ENCODE results near the gene PCDH1. TPM values are rescaled to one million over a fixed set of nuclear protein-coding genes. Genes with fewer than 3 reads are reported as not detected.

Gene PCDH1
- total RNA-seq, 1 donor from 2014 or later: 9.9 TPM

DNA sequence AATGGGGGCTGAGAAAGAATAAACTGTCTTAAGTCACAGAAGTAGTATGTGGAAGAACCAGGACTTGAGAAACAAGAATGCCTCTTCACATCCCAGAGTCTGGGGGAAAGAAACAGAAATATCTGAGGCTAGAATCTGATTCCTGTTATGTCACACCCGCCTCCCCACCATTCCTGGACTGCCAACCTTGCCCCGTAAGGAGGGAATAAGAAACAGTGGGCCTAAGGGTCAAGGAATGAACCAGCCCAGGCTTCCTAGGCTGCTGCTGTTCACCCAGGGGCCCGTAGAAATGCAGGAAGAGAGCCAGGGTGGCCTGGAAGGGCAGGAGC lies 4.3 kb downstream of the PCDH1 start:
- DNase-seq (ENCODE audit: low spot score): no peak

DNA sequence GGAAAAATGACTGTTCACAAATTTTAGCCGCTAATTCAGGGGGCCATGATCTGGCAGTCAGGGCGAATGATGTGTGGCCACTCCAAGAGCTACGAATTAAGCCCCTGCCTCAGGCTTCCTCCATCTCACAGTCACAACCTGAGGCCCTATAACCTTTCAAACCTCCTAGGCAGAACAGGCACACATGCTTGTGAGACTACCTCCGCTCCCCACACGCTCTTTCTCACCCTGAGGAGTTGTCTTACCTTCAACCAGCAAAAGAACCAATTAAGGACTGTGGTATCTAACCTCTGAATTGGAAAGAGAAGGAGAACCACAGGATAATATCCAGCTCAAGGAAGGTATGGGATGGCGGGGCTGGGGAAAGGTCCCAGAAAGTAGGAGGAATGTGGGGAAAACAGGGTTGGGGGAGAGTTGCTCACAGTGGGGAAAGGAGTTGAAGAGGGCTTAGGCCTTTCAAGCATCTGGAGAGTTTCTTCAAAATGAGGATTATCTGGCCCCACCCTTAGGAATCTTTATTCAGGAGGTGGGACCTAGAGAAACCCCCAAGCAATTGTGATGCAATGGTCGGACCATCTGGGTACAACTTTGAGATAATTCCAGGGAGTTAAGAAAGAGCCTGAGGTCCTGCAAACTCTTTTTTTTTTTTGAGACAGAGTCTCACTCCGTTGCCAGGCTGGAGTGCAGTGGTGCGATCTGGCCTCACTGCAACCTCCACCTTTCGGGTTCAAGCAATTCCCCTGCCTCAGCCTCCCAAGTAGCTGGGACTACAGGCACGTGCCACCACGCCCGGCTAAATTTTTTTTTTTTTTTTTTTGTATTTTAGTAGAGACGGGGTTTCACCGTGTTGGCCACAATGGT lies 5.5 kb downstream of the PCDH1 start:
- DNase-seq (ENCODE audit: low spot score): no peak

DNA sequence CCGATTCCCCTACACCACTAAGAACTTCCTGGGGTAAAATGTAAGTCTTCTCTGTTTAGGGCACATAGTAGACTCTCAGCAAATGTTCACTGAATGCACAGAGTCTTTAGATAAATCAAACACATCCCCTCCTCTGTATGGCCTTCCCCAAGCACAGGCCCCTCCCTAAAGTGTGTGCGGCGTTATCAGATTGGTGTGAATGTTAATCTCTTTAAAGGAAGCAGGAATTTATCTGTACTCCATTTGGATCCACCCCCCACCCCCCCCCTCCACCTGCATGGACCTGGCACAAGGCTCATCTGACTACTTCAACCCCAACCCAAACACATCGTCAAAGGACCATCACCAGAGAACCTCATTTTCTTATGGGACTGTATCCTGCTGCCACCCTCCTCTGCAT lies 6.3 kb downstream of the PCDH1 start:
- no peak for DNase-seq (ENCODE audit: low spot score)

DNA sequence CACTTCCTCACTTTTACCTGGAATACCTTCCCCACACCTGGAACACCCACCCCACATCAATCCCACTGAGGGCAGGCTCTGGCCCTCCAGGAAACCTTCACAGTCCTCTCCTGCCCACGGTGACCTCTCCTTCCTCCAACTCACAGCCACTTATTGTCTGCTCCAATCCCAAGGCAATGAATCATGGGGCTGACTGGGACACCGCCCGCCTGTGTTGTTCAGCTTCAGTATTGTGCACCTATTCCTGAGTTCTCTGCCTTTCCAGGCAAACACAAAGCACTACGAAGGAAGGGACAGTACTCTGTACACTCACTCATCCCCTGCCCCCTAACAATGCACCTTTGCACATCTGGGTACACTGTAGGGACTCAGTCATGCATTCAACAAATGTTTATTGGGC lies 7.3 kb downstream of the PCDH1 start:
- no peak for DNase-seq (ENCODE audit: low spot score)

DNA sequence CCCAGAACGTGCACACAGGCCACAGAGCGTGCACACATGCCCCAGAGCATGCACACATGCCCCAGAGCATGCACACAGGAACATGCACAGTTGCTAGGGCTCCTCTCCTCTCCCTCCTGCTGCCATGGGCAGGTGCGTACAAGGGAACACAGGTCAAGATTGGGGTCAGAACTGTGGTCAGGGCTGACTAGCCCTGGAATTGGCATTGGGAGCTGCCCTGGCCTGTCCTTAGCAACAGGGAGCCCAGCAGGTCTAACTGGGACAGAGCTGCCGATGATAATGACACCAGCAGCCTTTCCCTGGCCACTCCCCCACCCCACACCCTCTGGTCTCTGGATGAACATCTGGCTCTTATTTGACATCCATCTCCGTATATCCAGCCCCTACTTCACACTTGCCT lies 8.0 kb downstream of the PCDH1 start:
- DNase-seq (ENCODE audit: low spot score): no peak

DNA sequence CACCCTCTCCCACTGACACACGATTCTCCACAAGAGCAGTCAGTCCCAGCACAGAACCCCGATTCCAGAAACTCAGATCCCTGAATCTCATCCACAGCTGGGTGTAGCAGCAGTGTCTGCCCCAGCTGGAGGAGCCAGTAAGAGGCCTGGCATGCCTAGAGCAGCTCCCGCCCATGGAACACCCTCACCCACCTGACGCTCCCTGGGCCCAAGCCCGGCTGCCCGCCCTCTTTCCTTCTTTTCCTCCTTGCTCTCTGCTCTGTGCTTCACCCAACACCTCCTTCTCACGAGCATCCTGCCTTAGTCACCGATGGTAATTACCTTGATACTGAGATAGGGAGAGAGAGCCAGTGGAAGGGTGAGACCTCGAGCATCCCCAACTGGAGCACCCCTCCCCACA lies 8.7 kb downstream of the PCDH1 start:
- DNase-seq (ENCODE audit: low spot score): no peak

DNA sequence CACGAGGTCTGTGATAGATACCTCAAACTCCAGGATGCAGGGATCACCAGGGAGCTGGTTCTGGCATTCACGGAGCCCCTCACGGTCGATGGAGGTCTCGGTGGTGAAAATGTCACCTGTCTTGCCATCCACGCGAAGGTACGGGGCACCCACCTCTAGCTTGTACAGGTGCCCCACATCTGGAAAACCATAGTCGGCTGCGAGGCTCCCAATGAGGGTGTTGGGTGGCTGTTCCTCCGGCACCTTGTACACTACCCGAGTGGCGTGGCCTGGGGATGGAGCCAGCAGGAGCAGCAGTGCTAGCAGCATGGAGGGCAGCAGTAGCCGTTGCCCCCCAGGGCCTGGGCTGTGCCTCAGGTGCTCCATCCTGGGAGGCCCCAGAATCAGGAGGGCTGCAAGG lies 9.2 kb downstream of the PCDH1 start:
- DNase-seq (ENCODE audit: low spot score): no peak

DNA sequence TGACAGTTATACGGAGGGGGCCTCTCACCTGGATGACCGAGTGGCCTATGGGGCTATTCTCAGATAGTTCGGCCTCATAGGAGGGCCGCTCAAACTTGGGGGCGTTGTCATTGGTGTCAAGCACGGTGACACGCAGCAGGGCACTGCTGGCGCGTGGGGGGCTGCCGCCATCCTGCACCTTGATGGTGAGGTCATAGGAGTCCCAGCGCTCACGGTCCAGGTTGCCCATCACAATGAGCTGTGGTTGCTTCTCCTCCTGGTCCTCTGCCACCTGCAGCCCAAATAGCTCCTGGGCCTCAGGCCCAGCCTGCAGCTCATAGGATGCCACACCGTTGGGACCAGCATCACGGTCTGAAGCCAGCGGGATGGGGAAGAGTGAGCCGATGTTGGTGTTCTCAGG lies 9.7 kb downstream of the PCDH1 start:
- DNase-seq (ENCODE audit: low spot score): no peak

DNA sequence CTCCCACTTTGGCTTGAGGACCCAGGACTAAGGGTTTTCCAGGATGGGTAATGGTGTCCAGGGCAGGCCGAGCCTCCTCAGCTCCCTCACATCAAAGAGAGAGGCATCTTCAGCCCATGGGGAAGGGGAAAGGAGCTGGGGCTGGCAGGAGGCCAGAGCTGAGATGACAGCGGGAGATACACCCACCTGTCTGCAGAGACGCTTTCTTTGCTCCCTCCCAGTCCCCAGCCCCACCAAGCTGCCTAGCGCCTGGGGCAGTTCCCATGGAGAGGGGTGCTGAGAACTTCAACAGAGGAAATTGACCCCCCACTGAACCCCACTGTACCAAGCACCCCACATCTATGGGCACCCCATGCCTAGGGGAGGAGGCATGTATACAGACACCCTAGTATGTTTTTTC lies 10.6 kb downstream of the PCDH1 start:
- DNase-seq (ENCODE audit: low spot score): no peak

DNA sequence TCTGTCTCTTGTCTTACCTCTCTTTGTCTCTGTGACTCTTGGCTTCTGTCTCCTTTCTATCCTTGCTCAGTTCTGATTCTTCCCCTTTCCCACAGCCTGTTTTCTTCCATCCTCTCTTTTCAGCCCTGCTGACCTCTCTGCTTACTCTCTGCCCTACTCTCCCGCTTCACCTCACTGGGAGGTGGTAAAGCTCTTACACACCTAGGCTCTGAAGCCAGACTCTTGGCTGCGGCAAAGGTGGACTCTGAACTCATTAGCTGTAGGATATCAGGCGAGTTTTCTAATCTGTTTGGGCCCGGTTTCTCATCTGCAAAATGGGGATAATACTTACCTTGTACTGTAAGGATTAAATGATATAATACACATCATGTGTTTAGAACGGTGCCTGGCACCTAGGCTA lies 11.1 kb downstream of the PCDH1 start:
- no peak for DNase-seq (ENCODE audit: low spot score)

DNA sequence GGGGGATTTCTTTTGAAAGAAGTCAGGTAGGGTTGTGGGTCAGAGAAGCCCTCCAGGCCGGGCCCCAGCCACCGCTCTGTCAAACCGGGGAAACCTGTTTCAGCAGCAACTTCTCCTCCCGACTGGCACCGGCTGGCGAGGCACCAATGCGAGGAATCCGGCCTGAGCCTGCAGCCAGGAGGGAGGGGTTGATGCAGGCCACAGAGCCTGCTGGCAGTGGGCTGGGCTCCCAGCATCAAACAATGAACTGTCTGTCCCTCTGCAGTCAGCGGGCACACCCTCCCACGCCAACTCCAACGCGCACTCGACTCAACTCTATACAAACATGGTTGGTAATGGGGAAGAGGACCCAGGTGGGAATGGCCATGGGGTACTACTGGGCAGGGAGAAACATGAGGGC lies 12.1 kb downstream of the PCDH1 start:
- DNase-seq (ENCODE audit: low spot score): peak; percentile 65

DNA sequence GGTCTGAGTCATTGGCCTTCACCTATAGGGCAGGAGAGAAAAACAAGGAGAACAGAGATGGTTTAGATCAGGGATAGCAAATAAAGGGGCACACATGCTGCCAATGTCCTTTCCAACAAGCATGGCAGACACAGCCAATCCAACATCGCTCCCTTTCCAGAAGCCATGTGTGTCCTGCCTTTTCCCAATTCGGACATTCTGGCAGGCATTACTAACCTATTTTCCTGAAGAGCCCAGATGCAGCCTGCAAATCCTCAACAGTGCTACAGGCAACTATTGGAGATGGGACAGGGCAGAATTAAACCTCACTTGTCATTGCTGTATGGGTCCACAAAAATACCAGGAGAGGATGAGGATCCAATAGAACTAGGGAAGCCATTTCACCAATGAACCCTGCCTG lies 12.8 kb downstream of the PCDH1 start:
- no peak for DNase-seq (ENCODE audit: low spot score)

DNA sequence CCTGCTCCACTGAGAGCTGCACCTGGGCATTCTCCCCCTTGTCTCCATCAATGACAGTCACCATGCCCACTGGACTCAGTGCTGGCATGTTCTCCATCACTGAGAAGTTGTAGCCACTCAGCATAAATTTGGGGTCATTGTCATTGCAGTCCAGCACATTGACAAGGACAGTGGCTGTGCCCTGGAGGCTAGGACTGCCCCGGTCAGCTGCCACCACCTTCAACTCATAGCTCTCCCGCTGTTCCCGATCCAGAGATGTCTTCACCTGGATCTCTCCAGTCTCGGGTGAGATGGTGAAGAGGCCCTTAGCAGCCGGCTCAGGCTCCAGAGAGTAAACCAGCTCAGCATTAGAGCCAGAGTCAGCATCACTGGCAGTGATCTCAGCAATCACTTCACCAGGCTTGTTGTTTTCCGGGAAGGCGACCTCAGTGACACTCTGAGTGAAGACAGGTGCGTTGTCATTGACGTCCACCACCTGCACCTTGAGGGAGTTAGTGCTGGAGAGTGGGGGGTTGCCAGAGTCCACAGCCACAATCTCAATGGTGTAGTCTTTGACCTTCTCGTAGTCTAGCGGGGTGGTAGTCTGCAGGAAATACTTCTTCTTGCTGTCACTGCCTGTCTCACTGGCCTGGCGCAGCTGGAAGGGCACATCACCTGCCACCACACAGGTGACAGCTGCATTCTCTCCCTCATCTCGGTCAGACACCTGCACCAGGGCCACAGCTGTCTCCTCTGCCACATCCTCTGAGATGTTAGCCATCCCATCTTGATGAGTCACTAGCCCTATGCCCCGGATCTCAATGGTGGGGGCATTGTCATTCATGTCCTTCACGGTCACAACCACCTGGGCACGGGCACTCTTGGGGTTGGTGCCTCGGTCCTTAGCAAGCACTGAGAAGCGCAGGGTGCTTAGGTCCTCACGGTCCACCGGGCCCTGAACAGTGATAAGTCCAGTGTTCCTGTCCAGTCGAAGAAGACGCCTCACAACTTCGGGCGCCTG lies 13.5 kb downstream of the PCDH1 start:
- no peak for DNase-seq (ENCODE audit: low spot score)

DNA sequence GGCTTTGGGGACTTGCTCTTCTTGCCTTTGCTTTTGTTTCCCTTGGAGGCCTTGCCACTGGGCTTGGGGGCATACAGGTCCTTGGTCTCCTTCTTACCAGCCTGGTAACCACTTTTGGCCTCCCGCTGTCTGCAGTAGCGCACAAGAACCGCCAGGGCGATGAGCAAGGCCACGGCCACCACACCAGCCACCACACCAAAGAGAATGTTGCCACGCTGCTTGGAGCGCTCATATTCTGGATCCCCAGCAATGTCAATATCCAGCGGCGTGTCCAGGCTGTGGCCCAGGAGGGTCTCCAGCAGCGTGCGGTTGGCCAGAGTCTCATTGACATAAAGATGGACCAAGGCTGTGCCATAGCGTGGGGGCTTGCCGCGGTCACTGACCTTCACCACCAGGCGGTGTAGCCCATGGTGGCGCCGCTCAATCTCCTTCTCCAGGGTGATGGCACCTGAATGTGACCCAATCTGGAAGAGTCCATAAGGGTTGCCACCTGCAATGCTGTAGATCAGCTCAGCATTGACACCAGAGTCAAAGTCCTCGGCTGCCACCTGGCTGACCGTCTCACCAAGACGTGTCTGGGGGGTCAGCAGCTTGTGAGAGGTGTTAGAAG lies 14.5 kb downstream of the PCDH1 start:
- DNase-seq (ENCODE audit: low spot score): no peak

DNA sequence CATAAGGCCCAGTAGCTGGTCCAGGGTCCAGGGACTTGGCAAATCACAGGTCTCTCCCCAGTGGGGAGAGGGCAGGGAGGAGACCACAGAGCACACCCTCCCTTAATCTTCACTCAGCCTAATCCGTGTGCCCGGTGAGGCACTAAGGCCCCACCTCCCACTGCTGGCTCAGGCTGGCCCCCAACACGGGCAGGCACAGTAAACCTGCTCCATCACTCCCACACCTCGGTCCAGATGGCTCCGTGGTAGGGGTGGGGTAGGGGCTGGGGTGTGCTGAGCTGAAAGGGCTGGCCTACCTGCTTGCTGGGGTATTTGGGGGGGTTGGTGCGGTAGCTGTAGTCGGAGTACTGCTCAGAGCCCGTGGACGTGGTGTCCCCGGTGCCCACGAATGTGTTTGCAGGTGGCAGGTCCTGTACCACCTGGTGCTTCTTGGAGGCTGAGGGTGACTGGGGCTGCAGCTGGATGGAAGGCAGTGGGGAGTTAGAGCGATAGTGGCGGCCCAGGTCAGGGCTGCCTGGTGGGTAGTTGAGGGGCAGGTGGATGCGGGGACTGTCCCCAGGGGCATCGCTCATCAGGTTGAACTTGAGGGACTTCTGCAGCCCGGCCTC lies 15.2 kb downstream of the PCDH1 start:
- no peak for DNase-seq (ENCODE audit: low spot score)

DNA sequence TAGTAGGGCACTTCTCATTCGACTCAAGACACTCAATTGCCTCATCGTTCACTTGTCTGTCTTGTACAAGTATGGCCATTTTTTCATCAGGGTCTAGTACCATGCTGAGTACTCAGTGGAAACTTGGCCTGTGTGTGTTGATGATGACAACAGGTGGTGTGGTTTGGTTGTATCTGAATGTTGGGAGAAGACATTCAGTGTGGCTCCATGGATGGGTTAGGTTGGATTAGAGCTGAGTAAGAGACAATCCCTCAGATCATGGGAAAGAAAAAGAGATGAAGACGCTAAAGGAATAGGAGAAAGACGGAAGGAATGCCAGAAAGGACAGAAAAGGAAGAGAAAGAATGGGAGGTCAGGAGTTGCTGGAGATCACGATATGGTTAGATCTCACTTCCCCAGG lies 17.0 kb downstream of the PCDH1 start:
- no peak for DNase-seq (ENCODE audit: low spot score)

DNA sequence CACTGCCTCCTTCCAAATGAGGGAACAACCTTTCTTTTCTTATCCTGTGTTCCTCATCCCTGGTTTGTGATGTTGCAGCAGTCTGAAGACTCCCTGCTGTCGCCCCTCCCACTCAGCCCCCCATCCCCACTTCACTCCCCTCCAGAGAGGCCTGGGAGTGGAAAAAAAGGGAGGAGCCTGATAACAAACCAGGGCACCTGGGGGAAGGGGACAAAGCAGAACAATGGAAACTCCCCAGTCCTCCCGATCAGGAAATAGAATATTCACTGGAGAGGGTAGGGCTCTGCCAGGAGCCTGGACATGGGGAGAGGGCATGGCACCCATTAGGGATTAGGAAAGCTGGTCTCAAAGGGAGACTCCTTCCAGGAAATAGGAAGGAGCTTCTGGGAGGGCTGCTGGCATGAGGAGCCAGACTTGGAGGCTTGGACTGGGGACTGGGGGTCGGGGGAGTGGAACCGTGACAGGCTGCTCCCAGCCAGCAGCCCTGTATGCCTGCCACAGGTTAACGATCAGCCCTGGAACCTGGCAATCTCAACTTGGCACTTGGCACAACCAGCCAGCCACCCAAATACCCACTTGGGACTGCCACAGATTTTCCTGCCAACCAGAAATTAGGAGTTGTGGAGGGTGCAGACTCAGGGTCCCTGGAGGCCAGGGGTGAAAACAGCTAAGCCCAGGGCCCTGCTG lies 20.0 kb downstream of the PCDH1 start:
- no peak for DNase-seq (ENCODE audit: low spot score)

DNA sequence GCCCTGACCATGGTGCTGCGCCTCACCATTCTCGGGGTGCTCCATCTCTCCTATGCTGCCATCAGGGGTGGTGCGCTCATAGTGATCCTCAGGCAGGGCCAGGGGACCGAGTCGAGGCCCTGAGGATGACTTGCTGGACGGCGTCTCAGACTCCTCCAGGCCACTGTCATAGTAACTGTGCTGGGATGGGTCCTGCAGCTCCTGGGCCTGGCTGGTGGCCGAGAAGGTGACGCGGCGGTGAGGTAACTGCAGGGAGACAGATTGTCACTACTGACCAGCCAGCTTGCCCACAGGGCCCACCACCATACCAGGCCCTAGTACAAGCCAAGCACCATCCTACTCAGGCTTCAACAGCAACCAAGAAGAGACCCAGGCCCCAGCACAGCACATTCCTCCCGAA lies 21.0 kb downstream of the PCDH1 start:
- no peak for DNase-seq (ENCODE audit: low spot score)

DNA sequence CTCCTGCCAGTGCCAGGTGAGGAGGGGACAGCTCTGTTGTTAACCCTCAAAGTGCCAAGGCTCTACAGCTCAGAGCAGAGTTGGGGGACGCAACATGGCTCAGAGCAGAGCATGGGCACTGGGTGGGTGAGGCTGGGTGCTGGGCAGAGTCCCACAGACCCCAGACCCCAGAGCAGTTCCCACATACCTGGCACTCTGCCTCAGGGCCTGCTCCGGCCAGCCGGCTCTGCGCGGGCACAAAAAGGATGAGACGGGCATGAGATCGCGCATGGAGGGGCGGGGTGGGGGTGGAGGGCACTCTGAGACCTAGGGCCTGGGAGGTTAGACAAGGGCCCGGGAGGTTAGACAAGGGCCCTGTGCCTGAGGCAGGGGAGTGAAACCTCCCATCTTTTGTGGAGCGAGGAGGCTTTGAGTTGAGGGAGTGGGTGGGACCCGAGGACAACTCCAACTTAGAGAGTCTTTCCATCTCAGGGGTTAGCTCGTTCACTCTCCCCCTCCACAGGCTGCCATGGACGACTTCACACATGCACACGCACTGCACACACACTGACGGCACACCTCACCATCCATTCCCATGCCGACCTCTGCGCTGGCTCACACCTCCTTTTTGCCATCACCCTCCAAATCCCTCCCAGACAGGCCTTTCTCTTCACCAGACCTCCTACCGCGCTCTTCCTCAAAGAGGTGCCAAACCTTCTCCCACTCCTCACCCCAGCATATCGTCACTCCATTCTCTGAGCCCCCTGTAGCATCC lies 22.0 kb downstream of the PCDH1 start:
- DNase-seq (ENCODE audit: low spot score): no peak

DNA sequence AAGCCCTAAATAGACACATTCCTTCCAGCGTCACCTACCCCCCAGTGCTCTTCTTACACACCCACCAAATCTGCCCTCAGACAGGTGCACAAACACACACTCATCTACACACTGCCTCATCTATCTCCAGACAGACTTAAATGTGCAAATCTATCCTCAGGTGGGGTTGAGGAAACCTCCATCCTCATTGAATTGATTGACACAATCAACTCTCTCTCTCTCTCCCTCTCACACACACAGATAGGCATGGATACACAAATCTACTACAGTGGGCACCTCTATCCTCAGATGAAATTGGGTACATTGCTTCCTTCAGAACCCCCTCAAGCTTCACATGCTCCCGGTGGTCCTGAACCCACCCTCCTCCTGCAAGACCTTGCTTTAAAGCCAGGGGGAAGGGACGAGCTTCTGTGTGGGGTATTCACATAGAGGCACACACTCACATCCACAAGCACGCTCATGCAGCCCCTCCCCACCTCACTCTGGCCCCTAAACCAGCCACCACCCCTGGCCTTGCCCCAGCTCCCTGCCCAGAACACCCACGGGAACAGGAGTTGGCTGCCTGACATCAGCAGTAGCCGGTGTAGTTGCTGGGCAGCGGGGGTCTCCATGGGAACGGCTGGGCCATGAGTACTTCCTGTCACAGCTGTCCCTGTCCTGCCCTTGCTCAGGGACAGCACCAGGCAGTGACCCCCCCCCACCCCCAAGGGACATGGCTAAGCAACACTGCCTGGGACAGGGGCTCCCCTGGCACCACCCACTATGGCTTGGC lies 22.8 kb downstream of the PCDH1 start:
- no peak for DNase-seq (ENCODE audit: low spot score)

Measured in umbilical cord (tissue), 2 donors.